GM12872 (cell line): Measurements from ENCODE around the gene ETS1.

ENCODE experiments used
- CTCF ChIP-seq: IDR thresholded peaks from 3 replicates; pipeline ENCODE4 v1.5.1; 2011; ENCODE audit warnings: low read depth, mild to moderate bottlenecking, low read length, moderate library complexity; ENCODE audit not compliant: insufficient read depth

Gene ETS1

GRCh38 chr11:128432926-128433325, 154.4 kb downstream of the ETS1 start:
- no peak for TF ChIP-seq CTCF

- TF ChIP-seq CTCF: no peak
These were observed 155.4 kb downstream of the ETS1 start for GRCh38 chr11:128431931-128432330.

- TF ChIP-seq CTCF: no peak
These were observed 158.4 kb downstream of the ETS1 start for GRCh38 chr11:128428935-128429334.

- no peak for TF ChIP-seq CTCF
These were observed 162.5 kb downstream of the ETS1 start for GRCh38 chr11:128424851-128425285.

GRCh38 chr11:128424271-128424711, 163.1 kb downstream of the ETS1 start:
- no peak for TF ChIP-seq CTCF

- TF ChIP-seq CTCF: no peak
These were observed 164.6 kb downstream of the ETS1 start for GRCh38 chr11:128422576-128423370.

GRCh38 chr11:128421577-128422330, 165.6 kb downstream of the ETS1 start:
- TF ChIP-seq CTCF: no peak
